GM12864 (cell line): ENCODE results near the gene CTDSPL2.

Experiments
- DNase-seq: peaks from one replicate; pipeline ENCODE4 v3.0.0-alpha.2; 2011; ENCODE audit warnings: low read depth
- H3K4me3 ChIP-seq: 2 replicates; pipeline ENCODE4 v1.5.1; 2011; ENCODE audit warnings: mild to moderate bottlenecking, low read depth, low read length, control low read depth
- CTCF ChIP-seq: IDR thresholded peaks from 2 replicates; pipeline ENCODE4 v1.5.1; 2011; ENCODE audit warnings: low read depth, mild to moderate bottlenecking, moderate library complexity, low read length, control low read depth, inconsistent platforms; ENCODE audit errors: missing control alignments

CTDSPL2 gene

GRCh38 chr15:44573386-44573785 lies 146.0 kb downstream of the CTDSPL2 start:
- no peak for DNase-seq
- no peak overlapping the region for H3K4me3 ChIP-seq
- no peak for TF ChIP-seq CTCF

- no peak overlapping the region for H3K4me3 ChIP-seq
- no peak for TF ChIP-seq CTCF
These were observed 147.3 kb downstream of the CTDSPL2 start for GRCh38 chr15:44574734-44575133.

More at GRCh38 chr15:44574734-44575133, 147.3 kb downstream of the CTDSPL2 start:
- no peak for DNase-seq
